GM19463 (cell line): Measurements from ENCODE around the gene CLEC18A.
"Not testable (repeated sequence)": the region's sequence is repeated elsewhere in the genome, so short reads cannot be mapped to it uniquely, and the experiment has no call there.

ENCODE experiments used
- ATAC-seq: cut with Tn5 transposase; IDR thresholded peaks from one replicate; pipeline ENCODE4 v1.9.1; 2021; ENCODE audit warnings: mild to moderate bottlenecking, moderate library complexity; ENCODE audit not compliant: unreplicated experiment

CLEC18A gene

GRCh38 chr16:69951017-69951671, at the start of gene CLEC18A:
TSS of gene CLEC18A (plus strand) at chr16:69951334. CDS start at chr16:69951367, 33 bp downstream.
- ATAC-seq: not testable (repeated sequence)

DNA sequence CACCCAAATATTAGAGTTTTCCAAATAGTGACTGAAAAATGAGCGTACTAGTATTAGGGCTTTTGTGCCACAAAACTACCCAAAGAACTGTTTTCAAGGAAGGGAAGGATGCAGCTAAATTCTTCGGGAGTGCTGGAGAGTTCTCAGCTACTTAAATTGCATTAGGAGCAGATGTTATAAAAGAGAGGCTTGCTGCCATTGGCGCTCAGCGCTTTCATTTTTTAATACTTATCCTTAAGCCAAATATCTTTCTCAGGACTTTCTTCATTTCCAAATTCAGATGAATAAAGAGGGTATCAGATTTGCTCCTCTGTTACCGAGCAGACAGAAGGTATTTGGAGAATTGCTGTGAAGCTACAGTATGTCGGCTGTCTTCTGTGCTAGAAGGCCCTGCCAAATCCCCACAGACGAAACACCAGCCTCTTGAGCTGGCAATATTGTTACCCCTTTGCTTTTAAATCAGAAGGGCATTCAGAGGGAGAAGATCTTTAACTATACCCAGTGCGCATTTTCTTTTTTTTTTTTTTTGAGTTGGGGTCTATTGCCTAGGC, 47.2 kb upstream of the CLEC18A start:
- no peak for ATAC-seq

- no peak for ATAC-seq
These were observed 46.5 kb upstream of the CLEC18A start for GRCh38 chr16:69904495-69905170.

DNA sequence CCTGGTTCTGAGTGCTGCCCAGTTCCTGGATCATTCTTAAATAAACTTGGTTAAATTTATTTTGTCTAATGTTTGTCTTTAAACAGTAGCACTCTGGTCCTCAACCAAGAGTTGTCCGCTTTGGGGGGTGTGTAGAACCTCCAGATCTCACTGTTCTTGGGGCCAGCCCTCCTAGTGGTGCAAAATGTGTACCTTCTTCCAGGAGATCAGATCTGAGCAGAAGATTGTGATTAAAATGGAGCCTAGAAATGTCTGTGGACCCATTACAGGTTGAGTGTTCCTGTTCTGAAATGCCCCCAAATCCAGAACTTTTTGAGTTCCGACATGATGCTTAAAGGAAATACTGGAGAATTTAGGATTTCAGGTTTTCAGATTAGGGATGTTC, 46.0 kb upstream of the CLEC18A start:
- ATAC-seq: no peak

- ATAC-seq: no peak
These were observed 44.2 kb upstream of the CLEC18A start for GRCh38 chr16:69906838-69907401.

GRCh38 chr16:69909043-69909442, 42.1 kb upstream of the CLEC18A start:
- ATAC-seq: no peak

DNA sequence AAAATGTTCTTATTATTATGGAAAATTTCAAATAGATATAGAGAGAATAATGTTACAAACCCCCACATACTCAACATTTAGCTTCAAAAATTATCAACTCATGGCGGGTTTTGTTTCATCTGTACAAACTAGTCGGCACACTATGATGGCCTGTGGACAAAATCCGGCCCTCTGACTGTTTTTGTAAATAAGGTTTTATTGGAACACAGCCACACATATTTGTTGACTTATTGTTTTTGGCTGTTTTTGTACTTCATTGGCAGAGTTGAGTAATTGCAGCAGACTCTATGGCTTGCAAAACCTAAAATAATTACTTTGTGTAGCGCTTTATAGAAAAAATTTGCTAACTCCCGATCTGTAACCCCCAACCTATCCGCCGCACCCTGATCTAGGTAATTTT, 41.4 kb upstream of the CLEC18A start:
- ATAC-seq: no peak

DNA sequence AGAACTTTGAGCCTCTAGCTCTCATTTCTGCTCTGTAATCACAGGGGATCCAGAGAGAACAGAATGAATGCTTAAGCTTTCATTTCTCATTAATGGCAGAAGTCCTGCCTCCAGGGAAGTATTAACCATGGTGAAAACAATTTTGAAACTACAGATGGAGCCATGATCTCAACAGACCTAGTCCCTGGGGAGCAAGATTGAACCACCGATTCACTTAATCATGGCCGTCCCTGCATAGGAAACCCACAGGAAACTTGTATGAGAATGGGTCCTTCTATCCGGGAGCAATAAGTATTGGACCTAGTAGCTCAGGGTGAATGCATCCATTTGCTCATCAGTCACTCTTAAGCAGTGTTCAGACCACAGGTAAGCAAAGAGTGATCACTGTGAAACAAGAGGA, 40.2 kb upstream of the CLEC18A start:
- ATAC-seq: no peak

DNA sequence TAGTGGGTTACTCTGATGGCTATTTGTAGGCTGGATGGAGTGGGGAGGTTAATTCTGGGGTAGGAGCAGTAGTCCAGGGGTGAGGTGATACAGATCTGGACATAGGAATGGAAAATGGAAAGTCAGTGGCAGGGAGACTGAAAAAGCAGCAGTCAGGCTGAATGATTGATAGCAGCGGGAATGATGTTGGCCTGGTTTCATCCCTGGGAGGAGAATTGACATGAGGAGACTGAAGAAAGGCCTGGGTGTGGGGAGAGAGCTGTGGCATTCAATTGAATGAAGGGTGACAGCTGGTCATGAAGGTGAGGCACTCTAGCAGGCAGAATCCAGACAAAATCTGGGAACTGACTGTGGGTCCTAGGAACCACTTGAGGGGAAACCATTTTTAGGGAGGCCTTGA, 34.7 kb upstream of the CLEC18A start:
- ATAC-seq: no peak

GRCh38 chr16:69917311-69917710, 33.8 kb upstream of the CLEC18A start:
- no peak for ATAC-seq

DNA sequence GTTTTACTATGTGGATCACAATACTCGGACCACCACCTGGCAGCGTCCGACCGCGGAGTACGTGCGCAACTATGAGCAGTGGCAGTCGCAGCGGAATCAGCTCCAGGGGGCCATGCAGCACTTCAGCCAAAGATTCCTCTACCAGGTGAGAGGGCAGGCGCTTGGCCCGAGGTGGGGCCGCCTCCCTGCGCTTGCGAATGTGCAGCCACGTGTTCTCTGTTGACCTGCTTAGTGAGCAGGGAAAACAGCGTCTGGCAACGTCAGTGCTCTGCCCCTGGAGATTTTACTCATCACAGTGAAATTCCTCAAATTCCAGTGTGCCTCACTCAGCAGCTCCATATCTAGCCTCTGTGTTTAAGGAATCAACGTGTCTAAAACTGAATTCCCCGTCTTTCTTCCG, 33.4 kb upstream of the CLEC18A start:
- ATAC-seq: no peak

- no peak for ATAC-seq
These were observed 32.9 kb upstream of the CLEC18A start for GRCh38 chr16:69918241-69918640.

DNA sequence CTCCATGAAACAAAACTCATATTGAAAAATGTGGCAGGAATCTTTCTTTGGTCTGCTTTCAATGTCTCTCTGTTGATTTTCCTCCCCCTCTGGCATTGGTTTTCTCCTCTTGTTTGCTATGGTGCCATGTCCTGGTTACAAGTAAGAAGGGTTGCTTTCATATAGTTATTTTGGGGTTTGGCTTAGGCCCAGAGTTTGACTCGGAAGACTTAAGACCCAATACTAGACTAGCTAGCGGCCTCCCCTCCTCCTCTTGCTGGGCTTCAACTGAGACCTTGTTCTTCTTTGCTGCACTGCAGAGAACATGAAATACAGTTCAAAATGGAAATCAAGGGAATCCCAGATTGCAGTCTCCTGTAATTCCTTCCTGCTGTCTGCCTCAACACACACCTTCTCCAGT, 30.0 kb upstream of the CLEC18A start:
- ATAC-seq: no peak

DNA sequence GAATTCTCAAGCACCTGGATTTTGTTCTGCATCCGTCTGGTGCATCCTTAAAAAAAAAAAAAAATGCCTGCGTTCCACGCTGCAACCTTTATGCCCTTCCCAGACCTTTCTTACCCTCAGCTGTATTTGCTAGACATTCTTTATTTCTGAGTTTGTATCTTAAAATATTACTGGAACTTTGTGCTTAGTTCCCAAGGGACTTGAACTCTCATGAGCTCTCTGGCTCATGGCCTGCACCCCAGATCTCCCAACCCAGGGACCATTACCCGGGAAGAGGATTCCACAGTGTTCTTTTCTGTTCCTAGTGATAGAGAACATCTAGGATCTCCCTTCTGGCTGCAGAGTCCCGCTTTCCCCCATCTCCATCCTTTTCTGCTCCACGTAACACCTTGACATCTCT, 28.9 kb upstream of the CLEC18A start:
- no peak for ATAC-seq

DNA sequence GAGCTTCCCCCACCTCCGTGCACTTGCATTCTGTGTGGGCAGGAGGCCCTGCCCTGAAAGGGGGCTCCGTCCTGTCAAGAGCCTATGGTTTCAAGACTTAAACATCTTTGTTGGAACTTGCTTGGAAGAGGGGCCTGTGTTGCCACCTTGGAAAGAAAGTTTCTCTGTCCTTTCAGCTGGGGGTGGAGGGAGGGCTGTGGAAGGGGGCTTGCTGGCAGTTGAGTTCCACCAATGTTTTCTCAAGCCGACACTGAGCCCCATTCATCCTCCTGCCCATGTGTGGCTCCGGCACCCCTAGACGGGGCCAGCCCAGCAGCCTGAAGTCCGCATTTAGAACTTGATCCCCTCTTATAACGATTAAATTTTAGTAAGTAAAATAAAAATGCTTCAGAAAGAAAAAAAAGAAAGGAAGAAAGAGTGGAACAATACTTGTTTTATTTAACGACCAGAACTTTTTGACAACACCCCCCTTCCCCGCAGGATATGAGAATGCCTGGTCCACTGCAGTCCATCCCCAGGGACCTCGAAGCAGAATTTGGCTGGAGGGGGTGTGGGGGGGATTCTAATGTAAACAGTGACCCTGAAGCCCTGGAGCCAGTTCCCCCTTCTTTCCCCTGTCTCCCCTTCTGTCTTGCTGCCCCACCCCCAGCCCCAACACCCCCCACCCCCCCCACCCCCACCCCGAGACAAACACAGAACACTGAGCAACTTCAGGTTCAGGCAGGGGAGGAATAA, 26.9 kb upstream of the CLEC18A start:
- no peak for ATAC-seq

- ATAC-seq: no peak
These were observed 26.4 kb upstream of the CLEC18A start for GRCh38 chr16:69924777-69925191.

DNA sequence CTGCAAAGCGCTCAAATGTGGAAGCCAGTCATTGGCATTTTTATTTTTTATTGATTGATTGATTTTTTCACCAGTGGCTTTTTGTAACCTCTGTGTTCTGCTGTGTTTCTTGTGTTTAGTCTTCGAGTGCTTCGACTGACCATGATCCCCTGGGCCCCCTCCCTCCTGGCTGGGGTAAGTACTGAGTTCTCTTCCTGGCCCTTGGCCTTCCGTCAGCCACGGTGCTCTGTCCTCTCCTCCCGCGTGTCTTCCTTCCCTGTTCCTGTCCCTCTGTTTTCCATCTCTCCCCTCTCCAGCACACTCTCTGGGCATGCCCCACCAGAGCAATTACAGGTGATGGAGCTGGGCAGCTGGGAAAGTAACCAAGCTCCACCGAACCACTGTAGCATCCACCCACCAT, 25.8 kb upstream of the CLEC18A start:
- no peak for ATAC-seq

DNA sequence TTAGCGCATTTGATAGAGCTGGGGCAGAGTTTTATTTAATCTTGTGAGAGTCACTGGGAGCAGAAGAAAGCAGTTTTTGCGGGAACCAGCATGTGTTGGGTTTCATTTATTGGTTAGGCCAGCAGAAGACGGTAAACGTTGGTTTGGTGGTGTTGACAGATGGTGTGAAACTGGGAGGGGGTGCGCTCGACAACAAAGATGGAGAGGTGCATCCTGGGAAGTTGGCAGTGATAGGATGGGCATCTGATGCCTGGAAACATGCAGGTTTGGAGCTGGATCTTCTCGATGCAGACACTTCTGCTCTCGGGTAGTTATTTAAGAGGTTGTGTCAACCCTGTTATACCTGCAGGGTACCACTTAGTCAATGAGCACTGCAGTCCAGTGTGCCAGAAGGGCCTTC, 24.9 kb upstream of the CLEC18A start:
- ATAC-seq: no peak

- ATAC-seq: no peak
These were observed 23.9 kb upstream of the CLEC18A start for GRCh38 chr16:69927056-69927757.

GRCh38 chr16:69928856-69929400, 22.2 kb upstream of the CLEC18A start:
- no peak for ATAC-seq

DNA sequence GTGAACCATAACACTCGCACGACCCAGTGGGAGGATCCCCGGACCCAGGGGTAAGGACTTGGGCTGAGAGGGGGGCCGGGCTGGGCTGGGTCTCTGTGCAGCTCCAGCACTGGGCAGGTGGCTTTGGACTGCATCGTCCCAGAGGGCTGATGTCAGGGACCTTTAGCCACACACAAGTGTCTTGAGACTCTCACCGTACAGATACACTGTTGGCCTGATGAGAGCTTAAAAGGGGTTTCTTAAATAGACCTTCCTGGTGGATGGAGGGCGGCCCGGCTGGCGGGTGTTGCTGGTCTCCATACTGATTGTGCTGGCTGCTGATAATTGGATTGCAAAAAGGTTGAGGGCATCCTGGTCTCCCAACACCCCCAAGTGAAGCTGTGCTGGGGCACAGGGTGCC, 21.7 kb upstream of the CLEC18A start:
- ATAC-seq: no peak
